ENCODE results near the gene N4BP2L1.
A peak's percentile ranks its signal among the peaks of the same experiment; 100 is the strongest.

N4BP2L1 gene

GRCh38 chr13:32432856-32433255 is 4.9 kb upstream of the N4BP2L1 start:
- Histone ChIP-seq H3K9me3 (no peaks in the 10 kb centered on the region), H3K4me3 (no peak overlapping the region), H3K4me2 (no peak overlapping the region), H4K20me1 (no peaks in the 10 kb centered on the region), H3K27me3 (no peaks in the 10 kb centered on the region), H3K4me1 (peaks cover 26% of the 10 kb centered on the region), H3K9ac (no peak overlapping the region), H3K27ac (no peak overlapping the region), H3K36me3 (no peaks in the 10 kb centered on the region)
- no peak for TF ChIP-seq Cebpa-rat (IDR thresholded peaks at IDR 0.05)

- Histone ChIP-seq H3K27me3 (no peaks in the 10 kb centered on the region), H3K4me1 (peaks cover 31% of the 10 kb centered on the region), H4K20me1 (no peaks in the 10 kb centered on the region; the same call in 1 of the 2 replicates), H3K27ac (no peak overlapping the region), H3K9me3 (no peaks in the 10 kb centered on the region), H3K36me3 (no peaks in the 10 kb centered on the region), H3K4me2 (no peak overlapping the region), H3K9ac (no peak overlapping the region), H3K4me3 (no peak overlapping the region)
- no peak for TF ChIP-seq Cebpa-rat (IDR thresholded peaks at IDR 0.05)
Observed at GRCh38 chr13:32431361-32431760, 3.4 kb upstream of the N4BP2L1 start.

- Histone ChIP-seq H3K4me2 (peak overlapping the region; percentile 43), H3K4me3 (no peak overlapping the region)
- no peak for TF ChIP-seq Cebpa-rat (IDR thresholded peaks at IDR 0.05)
Observed at GRCh38 chr13:32430018-32430747, 2.3 kb upstream of the N4BP2L1 start.

GRCh38 chr13:32429433-32429909 is 1.5 kb upstream of the N4BP2L1 start:
- peaks cover 16% of the 10 kb centered on the region; the same call in 1 of the 2 replicates for H4K20me1 ChIP-seq
- H3K36me3 ChIP-seq, result peaks cover under 1% of the 10 kb centered on the region; the same call in 1 of the 2 replicates
- no peak overlapping the region for H3K27ac ChIP-seq
- H3K9me3 ChIP-seq, result no peaks in the 10 kb centered on the region
- peaks cover 45% of the 10 kb centered on the region for H3K4me1 ChIP-seq
- no peak overlapping the region for H3K9ac ChIP-seq
- TF ChIP-seq Cebpa-rat (IDR thresholded peaks at IDR 0.05), result no peak
- H3K4me2 ChIP-seq, result peak overlapping the region; percentile 97
- no peaks in the 10 kb centered on the region for H3K27me3 ChIP-seq
- H3K4me3 ChIP-seq, result no peak overlapping the region

More at GRCh38 chr13:32430018-32430747, 2.3 kb upstream of the N4BP2L1 start:
- H3K36me3 ChIP-seq, result no peaks in the 10 kb centered on the region
- no peaks in the 10 kb centered on the region for H3K9me3 ChIP-seq
- no peaks in the 10 kb centered on the region for H3K27me3 ChIP-seq
- no peak overlapping the region for H3K27ac ChIP-seq
- no peak overlapping the region; the same call in 1 of the 2 replicates for H3K9ac ChIP-seq
- peaks cover 43% of the 10 kb centered on the region for H3K4me1 ChIP-seq
- peaks cover 9% of the 10 kb centered on the region; the same call in 1 of the 2 replicates for H4K20me1 ChIP-seq

GRCh38 chr13:32428581-32429432 is 877 bp upstream of the N4BP2L1 start:
- Histone ChIP-seq H3K9me3 (no peaks in the 10 kb centered on the region), H3K4me1 (peaks cover 50% of the 10 kb centered on the region), H3K9ac (peak overlapping the region; percentile 91), H3K27me3 (no peaks in the 10 kb centered on the region), H3K4me2 (peak overlapping the region; percentile 97), H3K36me3 (peaks cover 7% of the 10 kb centered on the region), H3K27ac (peak overlapping the region; percentile 93), H3K4me3 (peak overlapping the region; percentile 97), H4K20me1 (peaks cover 22% of the 10 kb centered on the region; the same call in 1 of the 2 replicates)
- no peak for TF ChIP-seq Cebpa-rat (IDR thresholded peaks at IDR 0.05)

GRCh38 chr13:32426990-32427851 is 709 bp downstream of the N4BP2L1 start:
- H3K36me3 ChIP-seq, result peaks cover 21% of the 10 kb centered on the region
- no peaks in the 10 kb centered on the region for H3K27me3 ChIP-seq
- H4K20me1 ChIP-seq, result peaks cover 26% of the 10 kb centered on the region; the same call in 1 of the 2 replicates
- H3K4me2 ChIP-seq, result peak overlapping the region; percentile 97
- peak overlapping the region; percentile 97 for H3K4me3 ChIP-seq
- peak; percentile 93 for TF ChIP-seq Cebpa-rat (IDR thresholded peaks at IDR 0.05)
- H3K9ac ChIP-seq, result peak overlapping the region; percentile 91
- peaks cover 53% of the 10 kb centered on the region for H3K4me1 ChIP-seq
- peaks cover 3% of the 10 kb centered on the region; the same call in 1 of the 2 replicates for H3K9me3 ChIP-seq
- peak overlapping the region; percentile 93 for H3K27ac ChIP-seq

GRCh38 chr13:32426191-32426989 is 1.5 kb downstream of the N4BP2L1 start:
- Histone ChIP-seq H3K9me3 (peaks cover 10% of the 10 kb centered on the region), H3K36me3 (peaks cover 29% of the 10 kb centered on the region), H3K9ac (peak overlapping the region; percentile 91), H3K27me3 (no peaks in the 10 kb centered on the region), H3K4me1 (peaks cover 53% of the 10 kb centered on the region), H3K4me3 (peak overlapping the region; percentile 97), H4K20me1 (peaks cover 26% of the 10 kb centered on the region; the same call in 1 of the 2 replicates), H3K27ac (peak overlapping the region; percentile 93), H3K4me2 (peak overlapping the region; percentile 97)
- no peak for TF ChIP-seq Cebpa-rat (IDR thresholded peaks at IDR 0.05)

GRCh38 chr13:32425158-32425557 is 2.8 kb downstream of the N4BP2L1 start:
- no peak overlapping the region for H3K9ac ChIP-seq
- peak overlapping the region; percentile 97 for H3K4me2 ChIP-seq
- peaks cover 41% of the 10 kb centered on the region for H3K36me3 ChIP-seq
- H3K27me3 ChIP-seq, result no peaks in the 10 kb centered on the region
- H4K20me1 ChIP-seq, result peaks cover 26% of the 10 kb centered on the region; the same call in 1 of the 2 replicates
- no peak for TF ChIP-seq Cebpa-rat (IDR thresholded peaks at IDR 0.05)
- H3K4me3 ChIP-seq, result peak overlapping the region; percentile 97; the same call in 1 of the 2 replicates
- H3K27ac ChIP-seq, result no peak overlapping the region
- H3K9me3 ChIP-seq, result peaks cover 22% of the 10 kb centered on the region
- peaks cover 47% of the 10 kb centered on the region for H3K4me1 ChIP-seq
